Osteoblast (primary cell): ENCODE data around the gene IGFBP4. TPM values are rescaled to one million over a fixed set of nuclear protein-coding genes. Genes with fewer than 3 reads are reported as not detected.

Experiments used
- DNase-seq: peaks from one replicate; pipeline ENCODE4 v3.0.0; 2011; ENCODE audit warnings: low spot score, mixed read lengths; ENCODE audit not compliant: insufficient read length; ENCODE audit errors: missing footprints
- H2AFZ ChIP-seq: 2 replicates; pipeline ENCODE4 v1.6.0; 2011; ENCODE audit warnings: mild to moderate bottlenecking, low read length
- H3K27ac ChIP-seq: 2 replicates; pipeline ENCODE4 v1.5.1; 2011; ENCODE audit warnings: mild to moderate bottlenecking, low read depth, low read length, moderate library complexity
- H3K27me3 ChIP-seq: 2 replicates; pipeline ENCODE4 v1.6.0; 2012; ENCODE audit warnings: mild to moderate bottlenecking, control low read depth, inconsistent platforms, low read length, moderate library complexity; ENCODE audit not compliant: insufficient read depth
- H3K36me3 ChIP-seq: 2 replicates; pipeline ENCODE4 v1.5.1; 2011; ENCODE audit warnings: mild to moderate bottlenecking, low read length, control low read depth, moderate library complexity; ENCODE audit not compliant: insufficient read depth
- H3K4me1 ChIP-seq: 2 replicates; pipeline ENCODE4 v1.5.1; 2011; ENCODE audit warnings: mild to moderate bottlenecking, low read length, control low read depth, moderate library complexity; ENCODE audit not compliant: insufficient read depth
- H3K4me2 ChIP-seq: 2 replicates; pipeline ENCODE4 v1.6.0; 2011; ENCODE audit warnings: mild to moderate bottlenecking, low read length; ENCODE audit not compliant: insufficient read depth
- H3K4me3 ChIP-seq: fragments of 200-600 bp; sonication (generic); 3 replicates; pipeline ENCODE4 v1.5.1; 2012; ENCODE audit warnings: mild to moderate bottlenecking, low read length, inconsistent platforms; ENCODE audit not compliant: insufficient read depth
- H3K79me2 ChIP-seq: 2 replicates; pipeline ENCODE4 v1.6.0; 2012; ENCODE audit warnings: mild to moderate bottlenecking, low read length, control low read depth, inconsistent platforms; ENCODE audit not compliant: insufficient read depth
- H3K9me3 ChIP-seq: 2 replicates; pipeline ENCODE4 v1.5.1; 2011; ENCODE audit warnings: low read depth, low read length, control low read depth
- H4K20me1 ChIP-seq: 2 replicates; pipeline ENCODE4 v1.6.0; 2012; ENCODE audit warnings: mild to moderate bottlenecking, low read length, control low read depth; ENCODE audit not compliant: insufficient read depth
- CTCF ChIP-seq: IDR thresholded peaks from 2 replicates; pipeline ENCODE4 v1.5.1; 2011; ENCODE audit warnings: mild to moderate bottlenecking, low read depth, low read length, moderate library complexity; ENCODE audit errors: extremely low read depth
- total RNA-seq: library from RNA; depleted of rRNA; stranded (reverse); fragments of >200 nt; gene quantifications from 2 replicates; pipeline ENCODE4 v1.2.3, GENCODE V29; 2012

Gene IGFBP4
- total RNA-seq, 1 donor = 666 TPM

- Histone ChIP-seq H3K9me3 (no peaks in the 10 kb centered on the region), H2AFZ (no peak overlapping the region), H3K36me3 (no peaks in the 10 kb centered on the region), H4K20me1 (peaks cover 4% of the 10 kb centered on the region), H3K27ac (no peak overlapping the region), H3K27me3 (no peaks in the 10 kb centered on the region), H3K4me3 (no peak overlapping the region), H3K4me2 (no peak overlapping the region), H3K4me1 (peaks cover 8% of the 10 kb centered on the region), H3K79me2 (no peaks in the 10 kb centered on the region)
- no peak for TF ChIP-seq CTCF
- DNase-seq = peak; percentile 31
These were observed 23.2 kb downstream of the IGFBP4 start for GRCh38 chr17:40466298-40466971.

- no peak overlapping the region for H2AFZ ChIP-seq
- H3K27ac ChIP-seq = no peak overlapping the region
- no peak overlapping the region for H3K4me2 ChIP-seq
- no peaks in the 10 kb centered on the region for H3K9me3 ChIP-seq
- H4K20me1 ChIP-seq = no peaks in the 10 kb centered on the region
- H3K36me3 ChIP-seq = no peaks in the 10 kb centered on the region
- no peaks in the 10 kb centered on the region for H3K79me2 ChIP-seq
- no peak for DNase-seq
- no peak overlapping the region for H3K4me3 ChIP-seq
- no peaks in the 10 kb centered on the region for H3K27me3 ChIP-seq
- no peak for TF ChIP-seq CTCF
- peaks cover 17% of the 10 kb centered on the region for H3K4me1 ChIP-seq
These were observed 24.1 kb downstream of the IGFBP4 start for GRCh38 chr17:40467281-40467867.

- Histone ChIP-seq H3K36me3 (no peaks in the 10 kb centered on the region), H3K4me2 (no peak overlapping the region), H3K79me2 (no peaks in the 10 kb centered on the region), H3K4me3 (no peak overlapping the region), H4K20me1 (no peaks in the 10 kb centered on the region), H2AFZ (no peak overlapping the region), H3K27ac (no peak overlapping the region), H3K9me3 (no peaks in the 10 kb centered on the region), H3K4me1 (peaks cover 20% of the 10 kb centered on the region), H3K27me3 (no peaks in the 10 kb centered on the region)
- peak; percentile 27 for DNase-seq
- TF ChIP-seq CTCF = no peak
These were observed 25.3 kb downstream of the IGFBP4 start for GRCh38 chr17:40468560-40468959.

GRCh38 chr17:40469805-40470675 lies 26.8 kb downstream of the IGFBP4 start:
- H3K9me3 ChIP-seq = no peaks in the 10 kb centered on the region
- no peak overlapping the region for H2AFZ ChIP-seq
- H3K4me1 ChIP-seq = peaks cover 20% of the 10 kb centered on the region
- no peak for TF ChIP-seq CTCF
- H3K4me2 ChIP-seq = no peak overlapping the region
- no peaks in the 10 kb centered on the region for H3K79me2 ChIP-seq
- DNase-seq = peak; percentile 31
- H3K27ac ChIP-seq = peak overlapping the region; percentile 87
- no peaks in the 10 kb centered on the region for H3K27me3 ChIP-seq
- H3K36me3 ChIP-seq = no peaks in the 10 kb centered on the region
- no peaks in the 10 kb centered on the region for H4K20me1 ChIP-seq
- no peak overlapping the region for H3K4me3 ChIP-seq
